HG03060 (cell line): ENCODE measurements around the gene GTF2E1.
"Not testable (repeated sequence)": the region's sequence is repeated elsewhere in the genome, so short reads cannot be mapped to it uniquely, and the experiment has no call there.

Experiments used
- ATAC-seq: cut with Tn5 transposase; IDR thresholded peaks from one replicate; pipeline ENCODE4 v1.9.1; 2021; ENCODE audit warnings: low read depth, moderate number of reproducible peaks; ENCODE audit not compliant: unreplicated experiment

Gene GTF2E1

GRCh38 chr3:120752865-120753264 is 10.3 kb downstream of the GTF2E1 start:
- ATAC-seq, result no peak

GRCh38 chr3:120753810-120754209 is 11.3 kb downstream of the GTF2E1 start:
- no peak for ATAC-seq

DNA sequence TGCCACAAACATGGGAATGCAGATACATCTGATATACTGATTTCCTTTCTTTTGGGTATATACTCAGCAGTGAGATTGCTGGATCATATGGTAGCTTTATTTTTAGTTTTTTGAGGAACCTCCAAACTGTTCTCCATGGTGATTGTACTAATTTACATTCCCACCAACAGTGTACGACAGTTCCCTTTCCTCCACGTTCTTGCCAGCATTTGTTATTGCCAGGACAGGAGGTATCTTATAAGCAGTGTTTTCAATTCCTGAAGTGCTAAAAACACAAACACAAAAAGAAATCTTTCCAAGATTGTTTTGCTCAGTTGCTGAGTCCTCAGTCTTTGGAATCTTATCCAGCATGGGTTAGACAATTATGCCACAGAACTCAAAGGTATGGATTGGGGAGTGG is 13.5 kb downstream of the GTF2E1 start:
- ATAC-seq, result no peak

DNA sequence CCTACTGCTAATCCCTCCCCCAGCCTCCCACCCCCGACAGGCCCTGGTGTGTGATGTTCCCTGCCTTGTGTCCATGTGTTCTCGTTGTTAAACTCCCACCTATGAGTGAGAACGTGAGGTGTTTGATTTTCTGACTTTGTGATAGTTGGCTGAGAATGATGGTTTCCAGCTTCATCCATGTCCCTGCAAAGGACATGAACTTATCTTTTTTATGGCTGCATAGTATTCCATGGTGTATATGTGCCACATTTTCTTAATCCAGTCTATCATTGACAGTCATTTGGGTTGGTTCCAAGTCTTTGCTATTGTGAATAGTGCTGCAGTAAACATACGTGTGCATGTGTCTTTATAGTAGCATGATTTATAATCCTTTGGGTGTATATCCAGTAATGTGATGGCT is 16.0 kb downstream of the GTF2E1 start:
- not testable (repeated sequence) for ATAC-seq

- ATAC-seq, result no peak
These were observed 20.1 kb downstream of the GTF2E1 start for GRCh38 chr3:120762615-120763014.

DNA sequence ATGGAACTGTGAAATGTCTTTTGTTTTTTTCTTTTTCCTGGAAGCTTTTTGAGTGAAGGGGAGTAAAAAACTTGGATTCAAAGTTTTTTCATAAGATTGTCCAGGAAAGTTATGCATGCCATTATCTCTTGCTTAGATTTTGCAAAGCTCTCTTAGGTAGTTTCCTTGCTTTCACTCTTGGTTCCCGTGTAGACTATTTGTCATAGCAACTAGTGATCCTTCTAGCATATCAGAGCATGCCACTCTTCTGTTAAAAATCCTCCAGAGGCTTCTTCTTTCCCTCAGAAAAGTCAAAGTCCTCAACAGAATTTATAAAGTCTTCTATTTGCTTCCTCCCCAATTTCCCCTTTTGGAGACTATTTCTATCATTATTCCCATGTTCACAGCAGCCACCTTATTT is 21.1 kb downstream of the GTF2E1 start:
- ATAC-seq, result peak; percentile 78

DNA sequence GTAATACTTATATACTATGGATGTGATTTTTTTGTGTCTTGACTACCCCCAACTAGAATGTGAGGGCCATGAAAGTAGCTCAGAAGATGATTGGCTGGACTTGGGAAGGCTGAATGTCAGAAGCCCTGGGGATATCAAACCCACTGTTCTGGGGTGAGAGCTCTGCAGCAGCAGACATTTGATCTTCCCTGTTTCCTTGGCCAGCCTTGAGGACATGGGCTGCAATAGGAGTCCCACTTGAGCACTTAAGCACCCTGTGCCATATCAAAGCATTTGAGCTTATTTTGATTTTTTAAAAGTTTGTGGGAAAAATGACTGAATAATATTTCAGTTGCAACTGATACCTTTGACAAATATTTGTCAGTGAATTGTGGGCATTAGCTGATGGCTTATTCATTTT is 21.7 kb downstream of the GTF2E1 start:
- no peak for ATAC-seq

DNA sequence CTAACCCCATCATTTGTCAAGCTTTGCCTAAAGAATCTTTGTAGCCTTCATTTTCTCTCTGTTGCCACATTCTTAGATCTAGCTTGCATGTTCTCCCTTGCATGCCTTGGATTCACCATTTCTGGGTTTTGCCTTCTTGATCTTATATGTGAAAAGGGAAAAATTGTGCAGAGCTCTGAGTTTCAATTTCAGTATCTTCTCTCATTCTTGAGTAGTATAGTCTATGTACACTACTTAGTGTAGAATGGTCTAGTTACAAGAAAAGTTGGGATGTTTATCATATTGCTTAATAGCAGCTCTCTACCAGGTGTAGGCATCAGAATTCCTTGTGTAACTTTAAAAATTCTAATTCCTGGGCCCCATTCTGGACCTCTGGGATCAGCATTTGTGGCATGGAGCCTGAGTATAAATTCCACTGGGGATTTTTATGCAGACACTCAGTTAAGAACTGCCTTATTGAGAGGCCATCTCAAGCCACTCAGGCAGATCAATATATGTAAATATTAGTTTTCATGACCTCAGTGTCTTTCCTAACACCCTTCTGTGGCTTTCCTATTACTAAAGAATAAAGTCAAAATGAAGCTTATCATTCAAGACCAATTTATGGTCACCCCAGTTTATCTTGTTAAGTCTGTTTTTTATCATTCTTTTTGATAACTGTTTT is 23.4 kb downstream of the GTF2E1 start:
- ATAC-seq, result peak; percentile 33

- no peak for ATAC-seq
These were observed 24.0 kb downstream of the GTF2E1 start for GRCh38 chr3:120766576-120766975.

GRCh38 chr3:120767106-120767505 is 24.6 kb downstream of the GTF2E1 start:
- ATAC-seq, result no peak

DNA sequence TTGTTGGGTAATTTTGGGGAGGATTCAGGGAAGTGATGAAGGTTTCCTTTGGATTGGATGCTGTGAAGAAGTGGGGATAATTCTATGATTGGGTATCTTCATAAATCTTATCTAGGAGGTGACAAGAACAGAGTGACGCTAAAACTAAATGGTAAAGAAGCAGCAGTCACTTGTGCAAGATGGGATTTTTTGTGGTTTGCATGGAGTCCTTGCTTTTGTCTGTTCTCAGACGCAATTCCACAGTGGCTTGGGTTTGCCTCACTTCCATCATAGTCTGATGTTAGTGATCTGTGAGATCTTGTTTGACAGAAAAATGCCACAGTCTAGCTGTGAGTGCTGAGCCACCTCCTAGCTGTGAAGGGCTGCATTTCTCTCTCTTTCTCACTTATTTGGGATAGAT is 26.9 kb downstream of the GTF2E1 start:
- no peak for ATAC-seq

GRCh38 chr3:120770891-120771290 is 28.3 kb downstream of the GTF2E1 start:
- no peak for ATAC-seq

DNA sequence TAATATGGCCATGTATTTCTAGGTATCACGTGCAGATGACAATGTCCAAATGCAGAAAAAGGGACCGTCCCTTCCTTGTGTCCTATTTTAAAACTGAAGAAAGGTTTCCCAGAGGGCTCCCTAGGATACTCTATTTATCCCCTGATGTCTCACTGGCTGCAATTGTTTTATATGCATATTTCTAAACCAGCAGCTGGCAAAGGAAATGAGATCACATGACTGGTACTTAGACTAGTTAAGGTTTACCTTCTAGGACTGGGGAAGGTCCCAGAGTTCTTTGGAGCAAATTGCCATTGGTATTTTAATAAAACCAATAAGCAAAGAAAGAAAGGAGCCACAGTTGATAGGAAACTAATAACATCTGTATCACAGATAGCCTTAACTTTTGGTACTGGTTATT is 29.5 kb downstream of the GTF2E1 start:
- ATAC-seq, result no peak

DNA sequence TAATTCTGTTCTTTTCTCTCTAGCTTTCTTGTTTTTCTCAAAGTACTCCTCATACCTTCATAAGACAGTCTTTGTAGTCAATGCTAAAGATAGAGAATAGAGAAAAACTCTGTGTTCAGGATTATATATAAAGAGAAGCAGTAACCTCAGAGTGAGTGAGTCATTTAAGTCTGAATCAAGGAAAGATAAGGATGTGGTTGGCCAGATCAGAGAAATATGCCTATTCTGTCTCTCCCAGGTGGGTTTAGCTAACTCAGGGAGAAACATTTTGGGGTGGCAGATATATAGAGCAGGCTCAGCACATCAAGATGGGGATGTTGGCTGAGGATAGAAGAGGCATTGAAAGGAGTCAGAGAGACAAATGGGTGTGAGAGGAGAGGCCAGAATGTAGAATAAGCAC is 31.4 kb downstream of the GTF2E1 start:
- ATAC-seq, result peak; percentile 82

DNA sequence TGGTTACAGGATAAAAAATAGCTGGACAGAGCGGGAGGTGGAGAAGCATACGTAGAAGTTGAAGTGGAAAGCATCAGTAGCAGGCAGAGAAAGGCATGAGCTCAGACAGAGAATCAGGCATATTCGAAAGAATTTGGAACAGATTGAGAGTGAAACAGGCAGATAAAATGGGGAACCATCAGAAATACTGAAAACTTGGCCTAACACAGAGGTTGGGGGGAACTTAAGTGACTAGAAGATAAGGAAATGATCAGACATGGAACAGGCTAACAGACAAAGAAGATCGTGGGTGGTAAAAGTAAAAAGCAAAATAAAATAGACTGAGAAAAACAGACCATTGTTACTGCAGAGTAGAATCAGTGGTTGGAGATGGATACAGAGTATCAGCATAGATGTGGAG is 32.9 kb downstream of the GTF2E1 start:
- ATAC-seq, result no peak

DNA sequence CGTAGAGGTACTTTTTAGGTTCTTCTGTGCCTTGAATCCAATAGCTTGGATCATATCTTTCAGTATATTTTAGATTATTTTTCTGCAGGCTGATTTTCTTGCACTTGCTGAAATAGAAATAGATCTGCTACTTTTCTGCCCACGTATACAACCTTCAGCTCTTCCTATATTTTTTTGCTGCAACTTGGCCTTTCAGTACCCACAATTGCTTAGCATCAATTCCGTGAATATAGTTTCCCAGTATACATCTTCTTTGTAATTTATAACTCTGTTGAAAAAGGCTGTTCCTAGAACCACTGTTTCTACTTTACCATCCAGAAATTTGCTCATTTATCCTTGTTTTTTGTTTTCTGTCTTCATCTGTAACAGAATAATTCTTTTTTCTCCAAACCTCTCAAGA is 36.2 kb downstream of the GTF2E1 start:
- no peak for ATAC-seq

DNA sequence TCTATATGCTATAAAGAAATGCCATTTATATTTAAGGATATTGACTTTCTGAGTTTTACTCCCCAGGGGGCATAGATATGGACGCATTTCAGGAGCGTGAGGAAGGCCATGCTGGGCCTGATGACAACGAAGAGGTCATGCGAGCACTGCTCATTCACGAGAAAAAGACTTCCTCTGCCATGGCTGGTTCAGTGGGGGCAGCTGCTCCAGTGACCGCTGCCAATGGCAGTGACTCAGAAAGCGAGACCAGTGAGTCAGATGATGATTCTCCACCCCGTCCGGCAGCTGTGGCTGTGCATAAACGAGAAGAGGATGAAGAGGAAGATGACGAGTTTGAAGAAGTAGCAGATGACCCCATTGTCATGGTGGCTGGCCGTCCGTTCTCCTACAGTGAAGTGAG is 38.4 kb downstream of the GTF2E1 start:
- ATAC-seq, result peak; percentile 95

- peak; percentile 57 for ATAC-seq
These were observed 43.3 kb downstream of the GTF2E1 start for GRCh38 chr3:120785832-120786231.

GRCh38 chr3:120791010-120791409 is 48.5 kb downstream of the GTF2E1 start:
- ATAC-seq, result no peak

DNA sequence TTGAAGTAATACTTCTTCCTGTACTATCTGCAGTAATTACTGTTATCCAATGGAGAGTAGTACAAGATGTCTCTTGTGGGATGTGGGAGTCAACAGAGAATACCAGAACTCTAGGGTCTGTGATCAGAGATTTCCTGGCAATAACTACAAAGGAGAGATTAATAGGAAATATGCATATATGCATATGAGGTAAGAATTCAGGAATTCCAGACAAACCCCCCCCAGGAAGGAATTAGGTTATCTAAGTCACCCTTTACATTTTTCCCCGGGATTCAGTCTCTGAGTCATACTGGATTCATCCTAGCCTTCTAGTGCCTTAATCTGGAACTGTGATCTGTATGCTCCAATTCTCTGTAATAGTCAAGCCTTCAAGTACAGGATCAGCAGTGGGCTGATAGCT is 49.4 kb downstream of the GTF2E1 start:
- ATAC-seq, result no peak

DNA sequence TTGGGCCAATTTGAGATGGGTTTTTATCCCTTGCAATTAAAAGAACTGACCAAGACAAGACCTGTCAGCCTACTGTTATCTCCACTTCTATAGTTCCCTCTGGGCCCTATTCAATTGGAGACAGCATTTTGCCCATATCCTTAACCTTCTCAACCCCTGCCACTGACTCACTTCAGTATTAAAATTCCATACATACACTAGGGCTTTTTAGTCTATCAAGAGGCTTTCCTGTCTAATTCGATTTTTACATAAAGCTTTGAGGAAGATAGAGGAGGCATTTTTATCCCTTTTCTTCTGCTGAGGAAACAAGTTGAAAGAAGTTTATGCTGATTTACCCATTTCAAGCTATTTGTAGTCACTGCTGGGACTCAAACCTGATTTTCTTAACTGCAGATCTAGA is 51.1 kb downstream of the GTF2E1 start:
- no peak for ATAC-seq

DNA sequence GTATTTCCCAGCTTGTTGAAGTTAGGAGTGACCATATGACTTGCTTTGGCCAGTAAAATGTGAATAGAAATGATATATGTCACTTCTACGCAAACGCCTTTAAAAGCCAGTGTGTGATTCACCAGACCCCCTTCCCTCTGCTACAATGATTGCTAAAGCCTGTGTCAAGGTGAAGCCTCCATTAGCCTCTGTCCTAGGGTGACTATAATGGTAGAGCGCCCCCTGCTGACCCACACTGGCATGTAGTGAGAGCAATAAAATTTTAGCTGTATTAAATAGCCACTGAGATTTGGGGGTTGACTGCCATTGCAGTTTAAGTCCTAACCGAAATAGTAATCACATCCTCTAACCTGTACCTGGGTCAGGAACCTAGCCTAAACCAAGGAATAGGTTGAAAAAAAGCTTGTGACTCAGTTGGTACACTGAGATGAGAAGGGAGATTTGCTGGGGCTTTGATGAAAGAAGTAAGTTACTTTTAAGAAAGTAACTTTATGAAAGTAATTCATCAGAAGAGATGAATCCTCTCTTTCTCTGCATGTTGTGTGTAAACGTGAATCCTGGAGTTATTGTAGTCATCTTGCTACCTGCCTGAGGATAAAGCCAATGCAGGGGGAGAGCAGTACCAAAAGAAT is 52.6 kb downstream of the GTF2E1 start:
- peak; percentile 93 for ATAC-seq

- ATAC-seq, result no peak
These were observed 53.4 kb downstream of the GTF2E1 start for GRCh38 chr3:120795959-120796358.
